Small intestine (tissue), 7 donors: Measurements from ENCODE around the gene PPARA. TPM values are rescaled to one million over a fixed set of nuclear protein-coding genes. Genes with fewer than 3 reads are reported as not detected.

ENCODE experiments used
- DNase-seq, 2 donors: peaks; one replicate each; pipeline versions ENCODE4 v3.0.0 to v3.0.0-alpha.2; 2013
- FAIRE-seq: peaks from 2 replicates; lab custom pipeline; 2012; peaks lifted over from hg19 to GRCh38; lab: Jason Lieb, UNC
- H3K27ac ChIP-seq, 3 donors: one replicate each; pipeline ENCODE4 v1.5.1; 2013; ENCODE audit warnings: low read length in 2 of 3, mild to moderate bottlenecking in 2 of 3, control low read depth in 1 of 3, inconsistent platforms in 1 of 3, low read depth in 1 of 3, moderate library complexity in 1 of 3
- H3K27me3 ChIP-seq, 3 donors: one replicate each; pipeline ENCODE4 v1.6.1; 2013; ENCODE audit warnings: low read length in 3 of 3, inconsistent platforms in 1 of 3; ENCODE audit not compliant: control insufficient read depth in 3 of 3, insufficient read depth in 3 of 3
- H3K36me3 ChIP-seq, 3 donors: one replicate each; pipeline ENCODE4 v1.6.1; 2013; ENCODE audit warnings: low read length in 3 of 3, inconsistent platforms in 1 of 3, low read depth in 1 of 3, mild to moderate bottlenecking in 1 of 3, moderate library complexity in 1 of 3; ENCODE audit not compliant: control insufficient read depth in 3 of 3, insufficient read depth in 2 of 3
- H3K4me1 ChIP-seq, 3 donors: one replicate each; pipeline ENCODE4 v1.6.1; 2013; ENCODE audit warnings: low read length in 2 of 3, inconsistent platforms in 1 of 3, low read depth in 1 of 3, mild to moderate bottlenecking in 1 of 3, moderate library complexity in 1 of 3; ENCODE audit not compliant: control insufficient read depth in 3 of 3, insufficient read depth in 2 of 3
- H3K4me3 ChIP-seq, 3 donors: one replicate each; pipeline ENCODE4 v1.5.1; 2013; ENCODE audit warnings: low read length in 3 of 3, control low read depth in 1 of 3, inconsistent platforms in 1 of 3, low read depth in 1 of 3, mild to moderate bottlenecking in 1 of 3, moderate library complexity in 1 of 3
- H3K9me3 ChIP-seq, 2 donors: one replicate each; pipeline ENCODE4 v1.6.1; 2013; ENCODE audit warnings: low read depth in 1 of 2, low read length in 1 of 2; ENCODE audit not compliant: control insufficient read depth in 2 of 2, insufficient read depth in 1 of 2
- WGBS, 3 donors: extraction: QIAGEN DNeasy Blood & Tissue Kit; methylation state at CpG; one replicate each; pipeline ENCODE4 v1.1.7; 2013; 5-methylcytosine and 5-hydroxymethylcytosine counted together
- polyA plus RNA-seq, 4 donors: library from polyadenylated mRNA; stranded (reverse) in 3 of 4; unstranded in 1 of 4; fragments of 200-250 nt in 3 of 4; fragments of 120-200 nt in 1 of 4; gene quantifications; one replicate each; pipeline versions ENCODE4 v1.2.1 to v1.2.3, GENCODE V29; 2013
- donor health status: healthy with polysubstance abuse.
- donor health status: control.
- donor health status: control.
- donor health status: Bipolar disorder and iron deficiency.
- donor health status: healthy.

Gene PPARA
- polyA plus RNA-seq, 4 donors = 19.9 to 53.6 (median 23.0) TPM

- H3K4me1 ChIP-seq = no peaks in the 10 kb centered on the region
- H3K27me3 ChIP-seq = no peaks in the 10 kb centered on the region
- no peak overlapping the region for H3K27ac ChIP-seq
- FAIRE-seq (no peak), DNase-seq (no peak)
- H3K36me3 ChIP-seq = peaks cover 4 to 81% (median 23%) of the 10 kb centered on the region in 3 donors
- no peaks in the 10 kb centered on the region for H3K9me3 ChIP-seq
- H3K4me3 ChIP-seq = no peak overlapping the region
- WGBS, 3 donors = 87 to 95% (median 94%) methylated on average over 5 of the region's 5 CpGs
Observed at GRCh38 chr22:46220921-46221320, 70.6 kb downstream of the PPARA start.

DNA sequence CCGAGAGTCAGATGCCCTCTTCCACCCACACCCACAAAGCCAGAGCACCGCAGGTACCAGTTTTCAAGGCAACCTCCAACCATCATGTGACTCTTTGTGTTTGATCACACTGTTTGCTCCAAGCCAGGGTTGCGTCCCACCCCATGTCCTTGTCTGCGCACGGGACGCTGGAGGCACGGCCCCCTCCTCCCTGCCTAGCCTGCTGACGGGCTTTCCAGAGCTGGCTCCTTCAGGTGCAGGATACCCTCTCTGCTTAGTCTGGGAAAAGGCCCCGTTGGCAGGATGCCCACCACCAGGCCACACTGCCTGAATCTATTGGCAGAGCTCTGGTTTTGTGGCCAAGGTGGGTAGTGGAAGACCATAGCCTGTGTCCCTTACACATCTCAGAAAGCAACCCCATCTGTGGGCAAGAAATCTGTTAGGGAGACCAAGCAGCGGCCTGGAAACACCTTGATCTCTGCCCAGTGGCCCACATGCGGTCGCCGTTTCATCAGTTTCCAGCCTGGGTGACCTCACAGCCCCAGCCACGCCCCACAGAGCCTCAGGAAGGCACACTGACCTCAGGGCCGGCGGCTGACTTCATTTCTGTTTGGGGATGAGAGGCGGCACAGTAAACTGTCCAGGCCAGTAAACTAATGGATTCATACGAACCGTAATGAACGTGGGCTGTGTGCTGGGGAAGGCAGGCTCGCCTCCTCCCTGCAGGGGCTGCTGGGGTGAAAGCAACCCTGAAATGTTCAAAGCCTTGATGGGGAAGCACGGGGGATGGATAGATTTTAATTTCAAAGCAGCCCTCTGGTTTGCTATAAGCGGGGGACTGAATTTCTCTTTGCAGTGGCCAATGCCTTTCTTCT is 73.9 kb downstream of the PPARA start:
- peaks cover 0 to 73% (median 16%) of the 10 kb centered on the region in 3 donors for H3K36me3 ChIP-seq
- 84 to 92% (median 91%) methylated on average over 23 of the region's 23 CpGs for WGBS, 3 donors
- DNase-seq = no peak

DNA sequence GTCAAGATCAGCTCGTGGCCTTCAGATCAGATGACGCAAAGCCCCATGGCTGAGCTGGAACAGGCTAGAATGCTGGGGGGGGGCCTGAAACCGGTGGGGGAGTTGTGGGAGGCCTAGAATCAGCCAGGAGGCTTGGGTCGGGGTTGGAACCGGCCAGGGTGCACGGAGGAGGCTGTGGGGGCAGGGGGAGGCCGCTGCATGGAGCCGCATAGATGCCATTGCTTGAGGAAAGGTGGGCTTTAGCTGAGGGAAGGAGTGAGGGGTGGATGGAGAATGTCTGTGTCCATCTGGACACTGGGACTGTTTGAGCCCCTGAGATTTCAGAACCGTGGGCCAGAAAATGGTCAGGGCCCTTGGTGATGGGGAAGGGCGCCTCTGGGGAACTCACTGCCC is 74.6 kb downstream of the PPARA start:
- DNase-seq (no peak), FAIRE-seq (no peak)
- peaks cover 0 to 67% (median 16%) of the 10 kb centered on the region in 3 donors for H3K36me3 ChIP-seq
- H3K9me3 ChIP-seq = no peaks in the 10 kb centered on the region
- H3K4me3 ChIP-seq = no peak overlapping the region
- no peaks in the 10 kb centered on the region for H3K27me3 ChIP-seq
- WGBS, 3 donors = 82 to 91% (median 87%) methylated on average over 10 of the region's 10 CpGs
- no peak overlapping the region for H3K27ac ChIP-seq
- H3K4me1 ChIP-seq = no peaks in the 10 kb centered on the region

More for the DNA sequence above, 73.9 kb downstream of the PPARA start:
- H3K27ac ChIP-seq = no peak overlapping the region
- H3K27me3 ChIP-seq = no peaks in the 10 kb centered on the region
- no peaks in the 10 kb centered on the region for H3K9me3 ChIP-seq
- FAIRE-seq = no peak
- no peak overlapping the region for H3K4me3 ChIP-seq
- no peaks in the 10 kb centered on the region for H3K4me1 ChIP-seq

- DNase-seq (no peak), FAIRE-seq (no peak)
- peaks cover 0 to 63% (median 16%) of the 10 kb centered on the region in 3 donors for H3K36me3 ChIP-seq
- H3K9me3 ChIP-seq = no peaks in the 10 kb centered on the region
- H3K4me1 ChIP-seq = no peaks in the 10 kb centered on the region
- H3K27me3 ChIP-seq = no peaks in the 10 kb centered on the region
- H3K4me3 ChIP-seq = no peak overlapping the region
- no peak overlapping the region for H3K27ac ChIP-seq
- 89 to 94% (median 93%) methylated on average over 7 of the region's 7 CpGs for WGBS, 3 donors
Observed at GRCh38 chr22:46225631-46226030, 75.3 kb downstream of the PPARA start.

- Histone ChIP-seq H3K4me1 (no peaks in the 10 kb centered on the region), H3K4me3 (no peak overlapping the region), H3K27me3 (no peaks in the 10 kb centered on the region), H3K9me3 (no peaks in the 10 kb centered on the region), H3K27ac (no peak overlapping the region), H3K36me3 (peaks cover 0 to 61% (median 16%) of the 10 kb centered on the region in 3 donors)
- WGBS, 3 donors = 93 to 95% (median 95%) methylated on average over 7 of the region's 7 CpGs
- no peak for FAIRE-seq
- no peak for DNase-seq
Observed at GRCh38 chr22:46226577-46226976, 76.3 kb downstream of the PPARA start.

GRCh38 chr22:46229701-46230100 is 79.4 kb downstream of the PPARA start:
- peaks cover 0 to 56% (median 7%) of the 10 kb centered on the region in 3 donors for H3K36me3 ChIP-seq
- FAIRE-seq = no peak
- no peaks in the 10 kb centered on the region for H3K9me3 ChIP-seq
- DNase-seq = no peak
- H3K4me1 ChIP-seq = no peaks in the 10 kb centered on the region
- 94 to 97% (median 94%) methylated on average over 8 of the region's 8 CpGs for WGBS, 3 donors
- H3K27me3 ChIP-seq = no peaks in the 10 kb centered on the region
- no peak overlapping the region for H3K4me3 ChIP-seq
- H3K27ac ChIP-seq = no peak overlapping the region

- Histone ChIP-seq H3K4me3 (no peak overlapping the region), H3K27ac (no peak overlapping the region), H3K9me3 (no peaks in the 10 kb centered on the region), H3K36me3 (peaks cover 0 to 54% (median 7%) of the 10 kb centered on the region in 3 donors), H3K4me1 (no peaks in the 10 kb centered on the region), H3K27me3 (no peaks in the 10 kb centered on the region)
- 78 to 94% (median 91%) methylated on average over 13 of the region's 13 CpGs for WGBS, 3 donors
- no peak for FAIRE-seq
- DNase-seq = no peak
Observed at GRCh38 chr22:46230262-46230901, 80.1 kb downstream of the PPARA start.

- H3K36me3 ChIP-seq = peaks cover 7 to 58% (median 16%) of the 10 kb centered on the region in 3 donors
- no peak overlapping the region for H3K27ac ChIP-seq
- no peak overlapping the region for H3K4me3 ChIP-seq
- FAIRE-seq (no peak), DNase-seq (no peak)
- H3K27me3 ChIP-seq = no peaks in the 10 kb centered on the region
- WGBS, 3 donors = 66 to 89% (median 77%) methylated on average over 9 of the region's 9 CpGs
- no peaks in the 10 kb centered on the region for H3K4me1 ChIP-seq
- H3K9me3 ChIP-seq = no peaks in the 10 kb centered on the region
Observed at GRCh38 chr22:46233231-46233630, 82.9 kb downstream of the PPARA start.
